MM.1S (cell line): ENCODE data around the gene BIRC6.

Experiments
- EZH2 ChIP-seq: fragments of 300-600 bp; sonication (generic); optimal IDR thresholded peaks from 2 replicates; pipeline ENCODE3; 2017; ENCODE audit warnings: low read depth, mild to moderate bottlenecking, antibody characterized with exemption, low read length, mixed read lengths
- EZH2phosphoT487 ChIP-seq: fragments of 300-600 bp; sonication (generic); IDR thresholded peaks from 2 replicates; pipeline ENCODE4 v1.6.1; 2018; ENCODE audit warnings: antibody characterized with exemption, low read length
- TF ChIP-seq, protein P1 (sequence below): fragments of 300-600 bp; sonication (generic); IDR thresholded peaks from 2 replicates; pipeline ENCODE4 v1.5.1; 2016; ENCODE audit warnings: antibody characterized with exemption, low read length, mixed read lengths

DNA sequence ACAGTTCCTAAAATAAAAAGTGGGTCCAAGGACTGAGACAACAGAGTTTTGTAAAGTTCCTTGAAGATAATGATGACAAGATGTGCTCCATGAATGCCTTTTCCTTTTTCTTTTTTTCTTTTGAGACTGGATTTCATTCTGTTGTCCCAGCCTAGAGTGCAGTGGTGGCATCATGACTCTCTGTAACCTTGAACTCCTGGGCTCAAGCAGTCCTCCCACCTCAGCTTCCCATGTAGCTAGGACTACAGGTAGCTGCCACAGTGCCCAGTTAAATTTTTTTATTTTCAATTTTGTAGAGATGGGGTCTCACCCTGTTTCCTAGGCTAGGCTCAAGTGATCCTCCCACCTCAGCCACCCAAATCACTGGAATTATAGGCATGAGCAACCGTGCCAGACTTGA, 254.9 kb downstream of the BIRC6 start:
- TF ChIP-seq EZH2, result no peak
- TF ChIP-seq, protein P1, sequence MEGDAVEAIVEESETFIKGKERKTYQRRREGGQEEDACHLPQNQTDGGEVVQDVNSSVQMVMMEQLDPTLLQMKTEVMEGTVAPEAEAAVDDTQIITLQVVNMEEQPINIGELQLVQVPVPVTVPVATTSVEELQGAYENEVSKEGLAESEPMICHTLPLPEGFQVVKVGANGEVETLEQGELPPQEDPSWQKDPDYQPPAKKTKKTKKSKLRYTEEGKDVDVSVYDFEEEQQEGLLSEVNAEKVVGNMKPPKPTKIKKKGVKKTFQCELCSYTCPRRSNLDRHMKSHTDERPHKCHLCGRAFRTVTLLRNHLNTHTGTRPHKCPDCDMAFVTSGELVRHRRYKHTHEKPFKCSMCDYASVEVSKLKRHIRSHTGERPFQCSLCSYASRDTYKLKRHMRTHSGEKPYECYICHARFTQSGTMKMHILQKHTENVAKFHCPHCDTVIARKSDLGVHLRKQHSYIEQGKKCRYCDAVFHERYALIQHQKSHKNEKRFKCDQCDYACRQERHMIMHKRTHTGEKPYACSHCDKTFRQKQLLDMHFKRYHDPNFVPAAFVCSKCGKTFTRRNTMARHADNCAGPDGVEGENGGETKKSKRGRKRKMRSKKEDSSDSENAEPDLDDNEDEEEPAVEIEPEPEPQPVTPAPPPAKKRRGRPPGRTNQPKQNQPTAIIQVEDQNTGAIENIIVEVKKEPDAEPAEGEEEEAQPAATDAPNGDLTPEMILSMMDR, result no peak
- no peak for TF ChIP-seq EZH2phosphoT487
